SHP77 (cell line): ENCODE data around the gene ZNF653.
"Not testable (repeated sequence)": the region's sequence is repeated elsewhere in the genome, so short reads cannot be mapped to it uniquely, and the experiment has no call there.

Source experiments
- DNase-seq, 2 experiments: peaks; one replicate each; lab custom pipeline; 2025; lab: John Stamatoyannopoulos, UW

The ZNF653 gene

GRCh38 chr19:11481534-11482383 lies 23.9 kb downstream of the ZNF653 start:
- peak; percentile 93 to 94 for DNase-seq

GRCh38 chr19:11480715-11481533 lies 24.7 kb downstream of the ZNF653 start, which contains the start of gene ELAVL3:
Gene ELAVL3 (minus strand): TSS chr19:11481046. CDS start chr19:11480608, 438 bp downstream.
- peak; percentile 43 to 69 for DNase-seq

GRCh38 chr19:11479898-11480714 lies 25.5 kb downstream of the ZNF653 start:
- DNase-seq: no peak

GRCh38 chr19:11479090-11479897 lies 26.3 kb downstream of the ZNF653 start:
- peak; percentile 74 to 75 for DNase-seq

- DNase-seq: no peak
Measured at GRCh38 chr19:11478167-11479089, 27.2 kb downstream of the ZNF653 start.

GRCh38 chr19:11475861-11476260 lies 29.8 kb downstream of the ZNF653 start:
- no peak for DNase-seq

GRCh38 chr19:11475343-11475742 lies 30.3 kb downstream of the ZNF653 start:
- not testable (repeated sequence) for DNase-seq

GRCh38 chr19:11473725-11474124 lies 31.9 kb downstream of the ZNF653 start:
- no peak for DNase-seq

GRCh38 chr19:11468266-11468845 lies 37.3 kb downstream of the ZNF653 start:
- DNase-seq: not testable (repeated sequence)

- DNase-seq: no peak
Measured at GRCh38 chr19:11465600-11465999, 40.0 kb downstream of the ZNF653 start.

- DNase-seq: no peak
Measured at GRCh38 chr19:11464333-11465265, 41.0 kb downstream of the ZNF653 start.

GRCh38 chr19:11463391-11463790 lies 42.2 kb downstream of the ZNF653 start:
- no peak for DNase-seq

- no peak for DNase-seq
Measured at GRCh38 chr19:11461453-11461852, 44.2 kb downstream of the ZNF653 start.

GRCh38 chr19:11460207-11460606 lies 45.4 kb downstream of the ZNF653 start:
- DNase-seq: no peak

GRCh38 chr19:11458912-11459311 lies 46.7 kb downstream of the ZNF653 start:
- not testable (repeated sequence) for DNase-seq

GRCh38 chr19:11458236-11458900 lies 47.3 kb downstream of the ZNF653 start:
- no peak for DNase-seq

- no peak for DNase-seq
Measured at GRCh38 chr19:11457831-11458230, 47.8 kb downstream of the ZNF653 start.

GRCh38 chr19:11457115-11457514 lies 48.5 kb downstream of the ZNF653 start:
- no peak for DNase-seq
